RPMI8226 (cell line): ENCODE results near the gene IP6K1.
"Not testable (repeated sequence)": the region's sequence is repeated elsewhere in the genome, so short reads cannot be mapped to it uniquely, and the experiment has no call there.

ENCODE experiments used
- DNase-seq: peaks from one replicate; pipeline ENCODE4 v3.0.0-alpha.2; 2015

Gene IP6K1

GRCh38 chr3:49686769-49687423 is 99.4 kb downstream of the IP6K1 start:
- DNase-seq, result not testable (repeated sequence)

DNA sequence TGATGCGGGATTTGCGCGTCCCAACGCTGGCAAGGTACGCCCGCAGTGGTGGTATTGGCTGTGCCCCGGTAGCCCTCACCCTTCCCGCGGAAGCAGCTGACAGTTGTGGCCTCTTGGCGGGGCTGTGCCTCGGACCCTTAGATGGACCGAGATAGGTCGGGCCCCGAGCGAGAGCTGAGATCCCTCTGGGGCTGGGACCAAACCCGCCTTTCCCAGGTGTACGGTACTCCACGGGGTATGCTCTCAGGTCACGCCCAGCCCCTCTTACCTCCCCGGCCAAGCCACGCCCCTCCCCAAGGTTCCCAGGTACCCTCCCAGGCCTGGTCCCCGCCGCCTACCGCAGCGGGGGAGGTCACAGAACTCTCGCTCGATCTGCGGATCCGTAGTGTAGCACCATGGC is 100.0 kb downstream of the IP6K1 start:
- not testable (repeated sequence) for DNase-seq

- DNase-seq, result not testable (repeated sequence)
Observed at GRCh38 chr3:49685846-49686245, 100.5 kb downstream of the IP6K1 start.

GRCh38 chr3:49685103-49685502 is 101.2 kb downstream of the IP6K1 start:
- not testable (repeated sequence) for DNase-seq

DNA sequence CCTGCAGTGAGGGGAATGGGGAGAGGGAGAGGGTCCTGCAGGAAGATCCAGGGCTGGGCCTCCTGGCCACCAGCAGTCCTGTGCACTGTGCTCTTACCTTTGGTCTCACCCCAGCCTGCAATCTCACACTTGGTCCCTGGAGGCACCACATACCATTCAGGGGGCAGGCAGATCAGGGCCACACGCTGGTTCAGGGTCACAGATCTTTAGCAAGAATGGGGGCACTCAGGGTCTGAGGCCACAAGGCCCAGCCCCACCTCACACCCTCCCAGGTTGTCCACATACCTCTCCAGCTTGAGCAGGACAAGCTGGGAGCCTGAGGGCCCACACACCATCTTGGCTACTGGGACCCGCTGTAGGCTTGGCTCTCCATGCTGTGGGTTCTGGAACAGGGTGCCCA is 101.9 kb downstream of the IP6K1 start:
- not testable (repeated sequence) for DNase-seq

DNA sequence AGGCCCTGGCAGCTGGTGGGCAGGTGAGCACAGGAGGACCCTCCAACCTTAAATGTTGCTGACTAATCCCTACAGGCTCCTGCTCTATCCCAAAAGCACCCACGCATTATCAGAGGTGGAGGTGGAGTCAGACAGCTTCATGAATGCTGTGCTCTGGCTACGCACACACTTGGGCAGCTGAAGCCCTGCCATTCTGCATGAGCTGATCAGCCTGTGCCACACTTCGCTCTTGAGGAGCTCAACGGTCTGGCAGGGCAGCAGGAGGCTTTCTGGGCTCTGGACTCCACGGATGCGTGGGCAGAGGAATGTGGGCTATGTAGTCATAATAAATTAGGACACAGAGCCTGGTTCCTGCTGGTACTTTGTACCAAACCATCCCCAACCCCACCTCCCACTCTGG is 103.2 kb downstream of the IP6K1 start:
- DNase-seq, result no peak

DNA sequence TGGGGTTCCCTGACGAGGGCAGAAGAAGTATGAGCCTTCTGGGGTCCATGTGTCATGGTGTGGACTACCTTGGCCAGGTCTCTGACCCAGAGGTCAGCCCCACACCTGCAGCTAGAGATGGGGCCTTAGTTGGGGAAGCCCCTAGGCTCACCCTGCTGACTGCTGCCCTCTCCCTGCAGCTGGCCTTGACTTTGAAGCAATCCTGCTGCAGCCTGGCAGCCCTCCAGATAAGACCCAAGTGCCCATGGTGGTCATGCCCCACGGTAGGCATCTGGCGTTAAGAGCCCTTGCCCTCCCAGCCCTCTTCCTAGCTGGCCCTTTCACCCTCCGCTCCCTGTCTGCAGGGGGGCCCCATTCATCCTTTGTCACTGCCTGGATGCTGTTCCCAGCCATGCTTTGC is 104.8 kb downstream of the IP6K1 start:
- no peak for DNase-seq

GRCh38 chr3:49681232-49681522 is 105.2 kb downstream of the IP6K1 start:
- DNase-seq, result no peak

DNA sequence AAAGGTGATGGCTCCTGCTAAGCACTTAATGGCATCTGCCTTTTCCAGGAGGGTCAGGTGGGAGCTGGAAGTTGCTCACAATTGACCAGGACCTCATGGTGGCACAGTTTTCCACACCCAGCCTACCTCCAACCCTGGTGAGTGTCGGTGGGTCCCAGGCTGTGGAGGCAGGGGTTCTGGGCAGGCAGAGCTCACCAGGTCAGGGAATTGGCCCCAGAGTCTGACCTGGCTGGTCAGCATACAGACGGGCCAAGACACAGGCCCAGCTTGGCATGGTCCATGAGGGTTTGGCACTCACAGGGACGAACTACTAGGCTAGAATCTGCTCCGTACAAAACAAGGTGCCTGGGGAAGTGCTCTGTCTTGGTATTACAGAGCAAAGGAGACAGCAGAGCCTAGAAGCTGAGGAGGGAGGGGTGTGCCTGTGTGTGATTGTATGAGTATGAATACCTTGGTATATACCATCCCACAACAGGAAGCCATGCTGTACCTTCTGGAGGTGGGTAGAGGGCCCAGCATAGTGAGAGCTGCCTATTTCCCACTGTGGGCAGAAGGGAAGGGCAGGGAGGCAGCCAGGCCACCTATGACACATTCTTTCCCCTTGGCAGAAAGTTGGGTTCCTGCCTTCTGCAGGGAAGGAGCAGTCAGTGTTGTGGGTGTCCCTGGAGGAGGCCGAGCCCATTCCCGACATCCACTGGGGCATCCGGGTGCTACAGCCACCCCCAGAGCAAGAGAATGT is 105.7 kb downstream of the IP6K1 start:
- no peak for DNase-seq

DNA sequence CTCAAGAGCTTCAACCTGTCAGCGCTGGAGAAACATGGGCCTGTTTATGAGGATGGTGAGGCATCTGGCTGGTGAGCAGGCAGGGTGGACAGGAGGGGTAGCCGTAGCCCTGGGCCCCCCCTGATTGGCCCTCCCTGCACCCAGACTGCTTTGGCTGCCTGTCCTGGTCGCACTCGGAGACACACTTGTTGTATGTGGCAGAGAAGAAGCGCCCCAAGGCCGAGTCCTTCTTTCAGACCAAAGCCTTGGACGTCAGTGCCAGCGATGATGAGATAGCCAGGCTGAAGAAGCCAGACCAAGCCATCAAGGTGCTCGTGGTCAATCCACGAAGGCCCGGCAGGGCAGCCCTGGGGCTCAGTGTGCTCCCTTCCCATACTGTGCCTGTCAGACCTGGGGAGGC is 110.4 kb downstream of the IP6K1 start:
- no peak for DNase-seq

- DNase-seq, result peak; percentile 50
Observed at GRCh38 chr3:49674497-49674983, 111.8 kb downstream of the IP6K1 start.
